GM21723 (cell line): Measurements from ENCODE around the gene FSD1.
"Not testable (repeated sequence)": the region's sequence is repeated elsewhere in the genome, so short reads cannot be mapped to it uniquely, and the experiment has no call there.

ENCODE experiments used
- ATAC-seq: cut with Tn5 transposase; IDR thresholded peaks from one replicate; pipeline ENCODE4 v1.9.1; 2021; ENCODE audit warnings: mild to moderate bottlenecking, moderate library complexity; ENCODE audit not compliant: unreplicated experiment

The FSD1 gene

GRCh38 chr19:4342314-4342614 is 37.9 kb downstream of the FSD1 start:
- ATAC-seq = no peak

- peak; percentile 85 for ATAC-seq
Measured at GRCh38 chr19:4342615-4343369, 38.4 kb downstream of the FSD1 start.

- ATAC-seq = peak; percentile 60
Measured at GRCh38 chr19:4343370-4344307, 39.2 kb downstream of the FSD1 start, which contains the start of gene MPND. Gene MPND, plus strand, starts transcription at chr19:4343562. Its CDS starts 32 bp downstream, at chr19:4343594.

- ATAC-seq = no peak
Measured at GRCh38 chr19:4345342-4346019, 41.1 kb downstream of the FSD1 start.

GRCh38 chr19:4346020-4346383 is 41.6 kb downstream of the FSD1 start:
- no peak for ATAC-seq

- no peak for ATAC-seq
Measured at GRCh38 chr19:4347521-4347920, 43.1 kb downstream of the FSD1 start.

- not testable (repeated sequence) for ATAC-seq
Measured at GRCh38 chr19:4349225-4349624, 44.8 kb downstream of the FSD1 start.

- no peak for ATAC-seq
Measured at GRCh38 chr19:4350111-4350510, 45.7 kb downstream of the FSD1 start.

- no peak for ATAC-seq
Measured at GRCh38 chr19:4350726-4351125, 46.3 kb downstream of the FSD1 start.

GRCh38 chr19:4352701-4353121 is 48.3 kb downstream of the FSD1 start:
- no peak for ATAC-seq

GRCh38 chr19:4354282-4354681 is 49.9 kb downstream of the FSD1 start:
- no peak for ATAC-seq

GRCh38 chr19:4354897-4355296 is 50.5 kb downstream of the FSD1 start:
- ATAC-seq = no peak

GRCh38 chr19:4357095-4357797 is 52.8 kb downstream of the FSD1 start:
- ATAC-seq = no peak

- ATAC-seq = no peak
Measured at GRCh38 chr19:4357921-4358326, 53.5 kb downstream of the FSD1 start.

GRCh38 chr19:4358709-4359626 is 54.6 kb downstream of the FSD1 start:
- no peak for ATAC-seq

GRCh38 chr19:4359627-4360000 is 55.2 kb downstream of the FSD1 start:
- ATAC-seq = no peak

GRCh38 chr19:4360081-4360569 is 55.7 kb downstream of the FSD1 start:
- no peak for ATAC-seq

- ATAC-seq = no peak
Measured at GRCh38 chr19:4360641-4361151, 56.3 kb downstream of the FSD1 start.
